HG02885 (cell line): ENCODE data around the gene ZDHHC14.

Source experiments
- ATAC-seq: cut with Tn5 transposase; IDR thresholded peaks from one replicate; pipeline ENCODE4 v1.9.1; 2021; ENCODE audit warnings: mild to moderate bottlenecking; ENCODE audit not compliant: unreplicated experiment, poor library complexity

Gene ZDHHC14

DNA sequence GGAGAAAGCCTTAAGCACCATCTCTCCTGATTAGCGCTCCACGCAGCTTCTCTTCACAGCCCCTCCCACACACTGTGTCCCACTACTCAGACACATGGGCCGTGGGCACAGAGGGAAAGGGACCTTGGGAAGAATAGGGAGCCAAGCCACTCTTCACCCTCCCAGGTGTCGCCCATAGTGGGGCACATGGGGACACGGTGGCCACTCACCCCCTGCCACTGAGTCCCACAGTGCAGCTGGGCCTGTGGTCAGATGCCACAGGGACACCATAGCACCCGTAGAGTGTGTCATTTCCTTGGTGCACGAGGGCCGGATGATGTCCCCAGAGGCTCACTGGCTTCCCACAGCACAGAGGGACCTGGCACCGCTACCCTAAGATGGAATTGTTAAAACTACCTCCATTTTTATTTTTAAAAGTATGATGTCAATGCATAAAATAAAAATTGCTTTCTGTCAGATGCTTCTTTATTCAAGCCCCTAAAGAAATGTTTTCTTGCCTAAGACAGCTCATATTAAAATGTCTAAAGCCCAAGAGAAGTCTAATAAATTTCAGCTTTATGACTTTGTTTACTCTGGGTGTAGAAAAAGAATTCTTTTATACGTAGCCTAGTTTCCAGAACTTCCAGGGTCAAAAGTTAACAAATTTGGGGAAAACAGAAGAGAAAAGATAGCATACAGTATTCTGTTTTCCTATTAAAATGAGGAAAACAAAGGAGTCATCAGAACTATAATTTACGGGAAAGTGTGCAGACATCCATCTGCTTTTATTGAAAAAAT is 251.0 kb downstream of the ZDHHC14 start:
- no peak for ATAC-seq

DNA sequence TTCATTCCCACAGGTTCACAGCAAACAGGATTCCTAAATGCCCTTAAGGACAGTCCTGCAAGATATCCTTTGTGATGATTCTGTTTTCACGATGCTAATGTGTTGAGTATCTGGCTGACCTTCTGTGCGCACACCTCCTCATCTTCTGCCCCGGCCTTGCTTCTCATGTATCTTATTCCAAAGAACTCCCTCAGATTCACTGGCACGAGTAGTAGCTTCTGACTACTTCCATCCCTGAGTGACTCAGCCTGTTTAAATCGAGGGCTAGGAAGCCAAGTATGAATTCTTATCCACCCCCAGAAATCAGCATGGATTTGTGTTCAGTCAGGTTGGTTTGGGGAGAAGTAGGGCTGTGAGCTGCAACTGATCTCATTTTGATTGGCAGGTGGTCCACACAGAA is 251.8 kb downstream of the ZDHHC14 start:
- no peak for ATAC-seq

DNA sequence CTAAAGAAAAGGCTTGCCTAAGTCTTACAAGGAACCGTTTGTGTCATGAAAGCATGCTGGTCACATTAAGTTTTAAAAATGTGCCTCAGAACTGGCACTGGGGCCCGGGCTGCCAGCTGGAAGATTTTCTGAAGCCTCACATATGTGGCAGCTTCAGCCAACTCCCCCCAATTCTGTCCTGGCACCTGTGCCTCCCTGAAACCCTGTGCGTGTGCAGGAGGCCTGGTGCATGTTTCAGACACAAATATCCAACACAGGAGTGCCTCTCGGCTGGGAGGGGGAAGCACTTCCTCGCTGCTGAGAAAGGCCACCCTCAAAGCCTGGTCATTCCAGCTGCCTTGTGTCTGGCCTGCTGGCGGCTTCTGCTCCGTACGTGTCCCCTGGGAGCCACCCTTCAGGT is 253.6 kb downstream of the ZDHHC14 start:
- ATAC-seq, result no peak

DNA sequence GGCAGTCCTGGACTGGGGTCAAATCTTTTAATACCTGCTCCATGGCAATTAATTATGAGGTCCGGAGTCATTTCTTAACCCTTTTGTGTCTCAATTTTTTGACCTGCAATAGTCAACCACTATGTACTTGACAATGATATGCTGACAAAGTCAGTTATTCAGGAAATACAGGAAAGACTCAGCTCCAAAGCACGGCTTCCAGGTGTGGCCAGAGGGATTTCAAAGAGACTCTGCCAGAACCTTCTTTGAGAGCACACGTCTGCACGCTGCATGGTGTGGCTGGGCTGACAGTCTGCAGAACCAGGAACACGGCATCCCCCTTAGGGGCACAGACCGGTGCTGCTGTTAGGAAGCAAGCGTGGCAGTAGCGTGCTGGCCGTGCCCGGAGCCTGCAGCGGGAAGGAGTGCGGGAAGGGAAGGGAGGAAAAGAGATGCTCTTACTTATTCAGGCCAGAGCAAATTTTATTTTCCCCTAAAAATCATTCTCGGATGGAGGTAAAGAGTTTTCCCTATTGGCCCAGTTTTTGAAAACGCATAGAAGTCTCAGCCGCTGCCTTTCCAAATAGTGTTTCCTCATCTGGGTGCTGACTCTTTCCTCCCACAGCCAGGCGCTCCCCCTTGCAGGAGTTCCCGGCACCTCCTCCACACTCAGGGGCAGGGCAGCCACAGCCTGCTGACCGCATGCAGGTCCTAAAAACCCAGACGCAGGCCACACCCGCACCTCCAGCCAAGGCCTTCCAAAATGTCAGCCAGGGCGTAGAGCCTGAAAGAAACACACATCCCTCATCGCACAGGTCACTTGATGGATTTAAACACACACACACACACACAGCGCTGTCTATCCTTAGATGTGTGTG is 254.6 kb downstream of the ZDHHC14 start:
- ATAC-seq, result no peak

DNA sequence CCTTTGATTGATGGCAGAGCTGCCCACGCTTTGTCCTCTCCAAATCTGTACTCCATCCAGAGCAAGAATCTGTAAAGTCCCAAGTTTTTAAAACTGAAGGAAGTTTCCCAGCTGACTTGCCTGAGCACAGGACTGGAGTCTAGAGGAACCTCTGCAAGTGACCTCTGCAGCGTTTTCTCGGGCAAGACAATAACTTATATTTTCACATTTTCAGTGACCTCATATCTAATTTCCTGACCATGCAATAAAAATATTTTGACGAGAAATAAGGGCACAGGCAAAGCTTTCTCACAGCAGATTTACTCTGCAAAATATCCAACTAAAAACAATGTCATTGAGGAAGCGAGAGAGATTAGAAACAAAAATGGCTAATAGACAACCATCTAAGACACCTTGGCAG is 256.5 kb downstream of the ZDHHC14 start:
- no peak for ATAC-seq

DNA sequence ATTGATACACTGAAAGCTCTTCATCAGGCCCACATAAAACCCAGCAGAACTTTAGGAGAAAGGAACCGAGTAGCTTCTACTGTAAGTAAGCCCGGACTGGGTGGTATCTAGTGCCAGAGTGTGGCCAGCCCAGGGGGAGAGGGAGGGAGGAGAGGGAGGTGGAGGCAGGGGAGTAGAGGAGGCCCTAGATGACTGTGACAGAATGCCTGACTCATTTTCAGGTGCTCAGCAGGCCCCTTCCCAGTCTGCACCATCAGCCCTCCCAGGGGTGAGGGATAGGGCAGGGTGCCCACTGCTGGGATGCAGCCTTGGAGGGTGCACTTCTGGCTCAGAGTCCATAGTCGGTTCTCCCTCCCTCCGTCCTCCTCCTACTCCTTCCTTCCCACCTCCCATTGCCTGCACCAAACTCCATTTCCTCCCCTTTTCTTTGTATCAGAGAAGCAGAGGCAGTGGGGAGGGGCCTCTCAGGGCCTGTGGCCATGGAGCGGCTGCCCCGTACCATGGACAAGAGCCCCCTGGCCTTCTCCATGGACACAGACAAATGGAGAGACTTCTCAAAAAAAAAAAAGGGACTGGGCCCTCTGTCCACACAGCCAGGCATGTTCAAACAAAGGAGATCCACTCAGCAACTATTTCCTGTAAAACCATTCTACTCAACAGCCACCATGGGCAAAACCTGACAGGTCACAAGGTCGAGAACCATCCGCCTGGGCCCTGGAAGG is 257.1 kb downstream of the ZDHHC14 start:
- ATAC-seq, result no peak

DNA sequence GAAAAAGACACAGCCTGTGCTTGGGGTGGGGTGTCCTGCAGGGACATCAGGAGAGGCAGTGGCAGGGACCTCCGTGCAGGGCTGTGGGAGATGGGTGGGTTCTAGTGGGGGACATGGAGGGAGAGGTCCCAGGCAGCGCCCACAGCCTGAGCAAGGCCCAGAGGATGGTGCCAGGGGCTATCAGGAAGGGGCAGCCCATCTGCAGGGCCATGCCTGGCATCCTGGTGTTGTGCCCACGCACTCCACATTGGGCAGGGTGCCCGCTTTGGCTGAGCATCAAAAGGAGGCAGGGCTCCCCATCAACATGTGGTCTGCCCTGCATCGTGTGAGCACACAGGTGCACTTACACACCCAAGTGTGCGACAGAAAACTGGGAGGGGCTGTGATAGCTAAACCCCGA is 257.8 kb downstream of the ZDHHC14 start:
- ATAC-seq, result no peak

DNA sequence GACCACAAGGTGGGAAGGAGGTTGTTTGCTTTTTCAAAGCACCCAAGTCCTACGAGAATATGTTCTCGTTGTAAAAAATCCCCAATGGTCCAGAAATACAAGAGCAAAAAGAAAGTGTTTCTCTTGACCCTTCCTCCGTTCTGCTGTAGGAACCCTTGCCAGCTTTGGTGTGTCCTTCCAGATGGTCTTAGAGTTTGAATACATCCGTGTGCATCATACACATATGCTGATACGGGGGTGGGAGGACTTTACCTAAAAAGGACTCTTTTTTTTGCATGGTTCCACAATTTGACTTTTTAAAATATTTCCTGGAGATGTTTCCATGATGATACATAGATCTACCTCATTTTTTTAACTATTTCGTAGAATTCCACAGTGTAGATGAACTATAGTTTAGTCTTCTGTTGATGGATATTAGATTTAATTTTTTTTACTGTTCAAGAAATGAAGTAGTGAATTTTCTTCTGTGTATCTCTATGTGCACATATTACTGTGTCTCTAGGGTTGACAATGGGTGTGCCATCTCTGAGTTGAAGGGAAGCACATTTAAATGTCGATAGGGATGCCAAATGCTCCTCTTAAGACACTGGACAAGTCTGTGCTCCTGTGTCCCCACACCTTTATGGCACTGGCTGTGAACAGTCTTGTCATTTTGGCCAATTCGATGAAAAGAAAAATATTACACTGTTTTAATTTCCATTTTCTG is 259.9 kb downstream of the ZDHHC14 start:
- ATAC-seq, result no peak

DNA sequence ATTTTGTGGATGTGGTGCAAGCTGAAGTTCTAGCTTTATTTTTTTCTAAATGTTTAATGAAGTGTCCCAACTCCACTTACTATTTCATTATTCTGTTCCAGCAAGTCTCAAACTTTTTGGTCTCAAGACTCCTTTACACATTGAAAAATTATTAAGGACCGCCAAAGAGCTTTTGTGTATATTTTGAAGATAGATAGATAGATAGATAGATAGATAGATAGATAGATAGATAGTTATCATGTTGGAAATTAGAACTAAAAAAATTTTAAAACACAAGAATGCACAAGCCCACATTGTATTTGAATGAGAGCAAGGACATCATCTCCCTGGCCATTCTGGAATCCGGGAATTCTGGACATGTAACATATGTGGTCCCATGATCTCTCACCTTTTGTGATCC is 260.8 kb downstream of the ZDHHC14 start:
- no peak for ATAC-seq

DNA sequence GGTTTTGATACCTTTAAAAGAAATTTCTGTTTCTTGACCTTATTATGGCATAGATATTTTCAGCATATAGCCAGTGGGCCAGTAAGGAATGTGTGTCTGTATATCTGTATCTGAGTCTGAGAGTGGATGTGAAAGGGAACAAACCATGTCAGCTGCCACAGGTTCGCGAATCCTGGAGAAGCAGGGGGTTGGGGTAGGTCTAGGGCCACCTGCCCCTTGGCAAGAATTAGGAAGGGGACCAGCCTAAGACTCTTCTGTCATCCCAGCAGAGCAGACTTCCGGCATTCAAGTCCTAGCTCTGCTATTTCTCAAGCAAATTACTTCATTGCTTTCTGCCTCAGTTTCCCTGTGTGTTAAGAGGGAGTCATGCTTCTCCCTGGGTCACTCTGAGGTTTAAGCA is 261.7 kb downstream of the ZDHHC14 start:
- ATAC-seq, result no peak

DNA sequence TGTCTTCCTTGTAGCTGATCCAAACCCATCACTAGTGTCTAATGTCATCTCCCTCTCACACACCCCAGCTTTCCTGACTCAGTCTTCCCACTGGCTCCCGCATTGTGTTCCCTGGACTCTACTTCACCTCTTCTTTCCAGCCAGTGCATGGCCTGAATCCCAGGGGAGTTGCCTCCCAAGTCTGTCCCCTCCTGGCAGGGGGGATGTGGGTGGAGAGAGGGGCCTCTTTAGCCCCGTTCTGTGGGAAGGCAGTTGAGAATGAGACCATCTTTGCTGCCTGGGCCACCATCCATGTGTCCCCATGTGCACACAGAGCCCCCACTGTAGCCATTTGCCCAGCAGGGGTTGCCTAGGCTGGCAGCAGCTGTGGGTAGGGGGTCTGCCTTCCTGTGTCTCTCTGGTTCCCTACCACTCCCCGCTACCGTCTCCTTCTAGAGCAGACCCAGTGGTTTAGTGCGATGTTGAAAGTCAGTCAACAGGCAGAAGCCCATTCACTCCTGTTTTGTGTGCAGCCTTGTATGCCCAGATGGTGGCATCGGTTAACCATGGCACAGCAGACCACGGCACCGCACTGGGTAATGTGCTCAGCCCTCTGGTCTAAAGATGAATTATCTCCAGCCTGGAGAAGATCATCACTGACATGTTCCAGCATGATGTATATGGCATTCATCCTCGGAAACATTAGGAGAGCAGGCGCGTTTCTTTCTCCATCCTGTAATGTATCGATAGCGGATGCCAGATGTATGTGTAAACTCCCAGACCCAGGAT is 263.2 kb downstream of the ZDHHC14 start:
- ATAC-seq, result no peak

DNA sequence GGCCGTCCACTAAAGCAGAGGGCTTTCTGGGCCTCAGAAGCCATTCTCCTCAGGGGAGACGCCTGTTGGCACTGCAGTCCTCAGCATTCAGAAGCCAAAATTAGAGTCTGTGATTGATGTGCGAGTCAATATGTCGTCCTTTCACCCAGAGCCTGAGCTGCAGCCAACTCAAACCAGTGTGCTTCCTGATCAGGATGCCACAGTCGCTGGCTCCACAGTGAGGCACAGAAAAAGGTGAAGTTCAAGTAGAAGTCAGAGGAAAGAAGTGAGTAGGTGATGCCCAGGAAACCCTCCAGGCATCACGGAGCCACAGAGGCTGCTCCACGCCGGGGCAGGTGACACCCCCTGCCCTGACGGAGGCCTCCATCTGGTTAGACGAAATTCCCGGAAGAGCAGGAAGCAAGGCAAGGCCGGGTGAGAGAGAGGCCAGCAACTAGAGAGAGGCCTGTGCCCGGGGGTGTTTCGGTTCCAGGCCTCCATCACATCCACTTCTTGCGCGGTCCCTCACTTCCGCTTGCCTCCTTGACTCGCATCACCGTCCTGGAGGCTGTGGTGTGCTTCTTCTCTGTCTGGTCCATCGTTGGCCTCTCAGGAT is 264.3 kb downstream of the ZDHHC14 start:
- no peak for ATAC-seq

DNA sequence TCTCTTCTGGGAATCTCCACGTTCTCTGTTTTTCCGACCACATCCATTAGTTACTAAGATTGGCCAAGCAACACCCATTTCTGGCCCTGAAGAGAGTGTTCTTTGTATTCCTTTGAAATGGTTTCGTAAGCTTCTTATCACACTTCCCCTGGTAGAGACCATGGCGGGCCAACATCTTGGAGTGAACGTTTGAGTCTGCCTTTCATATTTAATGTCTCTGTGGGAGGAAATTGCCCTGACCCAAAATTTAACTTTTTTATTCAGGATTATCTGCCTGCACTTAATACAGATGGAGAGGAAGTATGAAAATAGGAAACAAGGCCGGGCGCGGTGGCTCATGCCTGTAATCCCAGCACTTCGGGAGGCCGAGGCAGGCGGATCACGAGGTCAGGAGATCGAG is 265.0 kb downstream of the ZDHHC14 start:
- no peak for ATAC-seq

DNA sequence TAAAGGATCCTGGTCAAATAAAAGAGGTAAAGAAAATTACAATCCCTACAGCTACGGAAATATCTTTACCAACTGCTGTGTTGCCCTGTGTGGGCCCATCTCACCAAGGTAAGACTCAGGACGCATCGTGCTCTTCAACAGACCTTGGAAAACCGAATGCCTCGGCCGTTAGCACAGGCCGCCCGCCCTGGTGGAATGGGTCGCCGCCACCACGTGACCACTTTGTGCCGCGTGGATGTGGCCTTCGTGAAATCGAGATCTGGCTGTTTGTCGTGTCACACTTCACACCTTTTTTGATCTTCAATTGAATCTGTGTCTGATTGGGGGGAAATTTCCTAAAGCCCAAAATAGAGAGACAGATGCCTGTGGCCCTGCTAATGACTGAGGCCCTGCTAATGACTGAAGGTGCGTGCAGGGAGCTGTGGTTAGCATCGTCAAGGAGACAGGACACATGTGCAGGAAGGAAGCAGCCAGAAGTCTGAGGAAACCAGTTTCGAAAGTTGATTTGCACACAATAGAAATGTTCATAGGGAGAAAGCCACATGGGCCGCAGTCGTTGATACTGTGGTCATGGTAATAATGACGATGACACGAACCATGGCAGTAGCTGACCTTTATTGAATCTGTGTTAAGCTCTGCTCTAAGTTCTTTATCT is 266.4 kb downstream of the ZDHHC14 start:
- ATAC-seq, result no peak

DNA sequence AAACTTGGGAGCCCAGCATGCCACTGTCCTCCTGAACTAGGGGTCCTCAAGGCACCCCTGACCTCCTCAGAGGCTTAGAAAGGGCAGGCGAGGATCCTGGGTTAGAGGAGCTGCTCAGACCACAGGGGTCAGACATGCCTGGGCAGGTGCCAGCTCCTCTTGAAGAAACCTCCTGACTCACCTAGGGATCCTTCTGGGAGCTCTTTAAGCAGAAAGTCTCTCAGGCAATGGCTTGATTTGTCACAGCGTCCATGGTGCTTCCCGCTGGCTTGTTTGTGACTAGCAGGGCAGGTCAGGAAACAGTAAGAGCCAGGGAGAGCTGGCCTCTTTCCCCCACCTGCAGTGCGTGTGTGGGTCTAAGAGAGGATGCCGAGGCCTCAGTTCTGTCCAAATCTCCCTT is 267.6 kb downstream of the ZDHHC14 start:
- no peak for ATAC-seq

DNA sequence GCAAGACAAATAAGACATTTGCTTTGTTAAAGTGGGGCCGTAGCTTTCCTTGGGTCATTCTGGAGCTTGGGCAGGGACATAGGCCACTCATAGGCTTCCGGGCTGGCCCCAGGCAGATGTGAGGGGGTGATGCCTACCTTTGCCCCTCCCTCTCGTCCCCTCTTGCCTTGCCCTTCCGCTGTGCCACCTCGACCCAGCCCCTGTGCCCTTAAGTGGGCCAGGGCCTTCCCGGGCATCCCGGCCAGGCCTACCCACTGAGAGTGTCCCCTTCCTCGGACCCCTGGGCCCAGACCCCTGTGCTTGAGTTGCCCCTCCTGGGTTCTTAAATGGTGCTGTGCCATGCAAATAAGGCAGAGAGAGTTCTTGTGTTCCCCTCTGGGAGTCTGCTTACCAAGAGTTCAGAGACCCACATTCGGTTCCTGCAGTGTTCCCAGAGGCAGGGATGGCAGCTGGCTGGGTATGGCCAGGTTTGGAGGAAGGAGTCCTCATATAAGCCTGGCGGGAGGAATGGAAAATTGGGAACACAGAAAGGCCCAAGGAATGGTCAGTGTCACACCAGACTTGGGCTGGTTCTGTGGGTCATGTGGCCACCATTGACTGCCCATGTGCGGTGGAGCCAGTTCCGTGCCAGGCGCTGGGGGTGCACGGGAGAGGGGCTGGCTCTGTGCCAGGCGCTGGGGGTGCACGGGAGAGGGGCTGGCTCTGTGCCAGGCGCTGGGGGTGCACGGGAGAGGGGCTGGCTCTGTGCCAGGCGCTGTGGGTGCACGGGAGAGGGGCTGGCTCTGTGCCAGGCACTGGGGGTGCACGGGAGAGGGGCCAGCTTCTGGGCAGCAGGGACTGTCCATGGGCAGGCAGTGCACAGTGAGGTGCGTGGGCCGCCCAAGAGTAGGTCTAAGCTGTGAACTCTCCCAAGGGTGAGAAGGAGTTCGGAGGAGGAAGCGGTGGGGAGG is 268.6 kb downstream of the ZDHHC14 start:
- no peak for ATAC-seq

DNA sequence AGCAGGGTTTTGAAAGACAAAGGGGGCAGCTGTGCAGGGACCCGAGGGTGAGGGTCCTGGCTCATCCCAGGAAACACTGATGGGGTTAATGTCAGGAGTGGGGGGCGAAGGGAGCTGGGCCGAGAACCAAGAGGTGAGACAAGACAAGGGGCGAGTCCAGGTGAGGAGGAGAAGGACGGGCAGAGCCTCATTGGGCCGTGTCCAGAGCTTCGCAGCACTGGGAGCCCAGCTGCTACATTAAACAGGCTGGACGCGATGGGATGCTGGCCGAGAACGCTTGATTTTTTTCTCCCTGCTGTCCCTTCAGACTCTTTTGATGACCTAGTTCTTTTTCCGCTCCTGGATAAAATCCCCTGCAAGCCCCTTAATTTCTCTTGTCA is 269.3 kb downstream of the ZDHHC14 start:
- ATAC-seq, result no peak

DNA sequence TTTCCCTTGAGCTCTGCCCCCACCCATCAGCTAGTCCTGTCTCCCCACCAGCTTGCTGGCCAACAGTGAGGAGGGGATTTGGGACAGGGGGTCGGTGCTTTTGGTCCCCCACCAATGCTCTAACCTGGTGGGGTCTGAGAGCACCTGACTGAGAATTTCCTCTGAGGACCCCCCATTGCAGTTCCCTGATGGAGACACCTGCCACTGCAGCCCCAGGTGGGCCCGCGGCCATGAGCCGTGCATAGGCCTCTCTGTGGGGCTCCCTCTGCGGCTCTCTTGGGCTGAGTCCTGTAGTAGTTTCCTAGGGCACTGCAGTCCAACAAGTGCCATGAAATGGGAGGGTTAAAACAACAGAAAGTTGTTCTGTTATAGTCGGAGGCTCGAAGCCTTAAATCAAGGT is 269.8 kb downstream of the ZDHHC14 start:
- no peak for ATAC-seq
